IPS-18a (cell line): Measurements from ENCODE around the gene FAT2.

Experiments
- H3K27ac ChIP-seq: one replicate; pipeline ENCODE4 v1.5.1; 2013; ENCODE audit warnings: low read length
- H3K27me3 ChIP-seq: one replicate; pipeline ENCODE4 v1.6.1; 2013; ENCODE audit warnings: mild to moderate bottlenecking, low read length; ENCODE audit not compliant: control insufficient read depth, insufficient read depth
- H3K36me3 ChIP-seq: one replicate; pipeline ENCODE4 v1.6.1; 2013; ENCODE audit warnings: low read depth, low read length; ENCODE audit not compliant: control insufficient read depth
- H3K4me1 ChIP-seq: one replicate; pipeline ENCODE4 v1.6.1; 2013; ENCODE audit warnings: low read depth, low read length; ENCODE audit not compliant: control insufficient read depth
- H3K4me3 ChIP-seq: one replicate; pipeline ENCODE4 v1.5.1; 2013; ENCODE audit warnings: low read length
- H3K9ac ChIP-seq: one replicate; pipeline ENCODE4 v1.6.1; 2013; ENCODE audit warnings: mild to moderate bottlenecking, low read length, moderate library complexity
- H3K9me3 ChIP-seq: one replicate; pipeline ENCODE4 v1.6.1; 2013; ENCODE audit warnings: low read depth, low read length; ENCODE audit not compliant: control insufficient read depth

Gene FAT2

DNA sequence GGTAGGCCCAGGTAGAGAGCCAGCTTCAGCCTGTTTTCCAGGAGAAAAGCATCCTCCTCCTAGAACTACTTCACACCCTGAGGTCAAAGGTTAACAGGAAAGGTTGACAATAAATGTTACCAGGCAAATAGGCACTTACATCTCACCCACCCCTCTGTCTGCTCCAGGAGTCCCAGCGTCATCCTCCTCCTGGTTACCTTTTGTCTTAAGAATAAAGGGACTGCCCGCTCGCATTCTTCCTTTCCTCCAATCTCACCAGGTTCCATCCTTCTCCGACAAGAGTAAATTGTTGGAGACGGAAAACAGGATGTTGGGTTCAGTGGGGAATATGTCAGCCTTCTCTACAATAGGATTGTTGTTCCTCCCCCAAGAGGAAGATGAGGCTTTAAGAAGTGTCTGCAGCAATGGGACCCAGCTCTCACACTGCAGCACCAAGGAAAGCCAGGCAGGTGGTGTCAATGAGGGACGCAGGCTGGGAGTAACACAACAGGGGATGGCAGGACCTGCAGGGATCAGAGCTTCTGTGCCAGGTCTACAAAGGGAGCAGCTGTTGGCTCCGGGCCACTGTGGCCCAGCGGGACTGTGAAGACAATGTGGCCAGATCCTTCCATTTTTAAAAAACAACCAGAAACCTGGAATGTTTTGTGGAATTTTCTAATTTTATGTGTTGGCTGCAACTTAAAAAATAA lies 29.0 kb downstream of the FAT2 start:
- Histone ChIP-seq H3K4me3 (no peak overlapping the region), H3K9ac (no peak overlapping the region), H3K27ac (no peak overlapping the region), H3K9me3 (no peaks in the 10 kb centered on the region), H3K27me3 (no peaks in the 10 kb centered on the region), H3K36me3 (no peaks in the 10 kb centered on the region), H3K4me1 (no peaks in the 10 kb centered on the region)

- H3K4me3 ChIP-seq: no peak overlapping the region
- no peaks in the 10 kb centered on the region for H3K9me3 ChIP-seq
- no peaks in the 10 kb centered on the region for H3K27me3 ChIP-seq
- no peaks in the 10 kb centered on the region for H3K36me3 ChIP-seq
- H3K9ac ChIP-seq: no peak overlapping the region
- H3K27ac ChIP-seq: no peak overlapping the region
- H3K4me1 ChIP-seq: no peaks in the 10 kb centered on the region
Observed at GRCh38 chr5:151557951-151558350, 33.2 kb downstream of the FAT2 start.

- Histone ChIP-seq H3K36me3 (no peaks in the 10 kb centered on the region), H3K9ac (no peak overlapping the region), H3K27me3 (no peaks in the 10 kb centered on the region), H3K4me1 (no peaks in the 10 kb centered on the region), H3K4me3 (no peak overlapping the region), H3K27ac (no peak overlapping the region), H3K9me3 (no peaks in the 10 kb centered on the region)
Observed at GRCh38 chr5:151557466-151557865, 33.7 kb downstream of the FAT2 start.

DNA sequence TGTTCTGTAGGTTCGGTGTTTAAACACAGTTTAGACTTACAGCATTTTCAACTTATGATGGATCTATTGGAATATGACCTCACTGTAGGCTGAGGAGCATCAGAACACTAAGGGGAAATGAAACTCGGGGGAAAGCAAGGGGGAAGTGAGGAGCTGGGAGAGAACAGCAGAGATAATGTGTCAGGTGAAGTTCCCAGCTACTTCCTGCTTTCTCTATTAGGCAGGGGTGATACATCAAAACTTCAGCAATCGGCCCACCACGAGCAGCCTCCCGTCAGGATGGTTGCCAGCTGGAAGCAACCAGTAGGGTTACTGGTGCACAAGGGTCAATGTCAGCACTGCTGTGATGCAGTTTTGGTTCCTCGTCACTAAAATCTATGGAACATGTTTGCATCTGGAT lies 34.3 kb downstream of the FAT2 start:
- no peaks in the 10 kb centered on the region for H3K36me3 ChIP-seq
- no peaks in the 10 kb centered on the region for H3K4me1 ChIP-seq
- no peak overlapping the region for H3K27ac ChIP-seq
- H3K9me3 ChIP-seq: no peaks in the 10 kb centered on the region
- no peaks in the 10 kb centered on the region for H3K27me3 ChIP-seq
- no peak overlapping the region for H3K4me3 ChIP-seq
- H3K9ac ChIP-seq: no peak overlapping the region

- Histone ChIP-seq H3K9me3 (no peaks in the 10 kb centered on the region), H3K27me3 (no peaks in the 10 kb centered on the region), H3K36me3 (no peaks in the 10 kb centered on the region), H3K4me1 (no peaks in the 10 kb centered on the region), H3K27ac (no peak overlapping the region), H3K9ac (no peak overlapping the region), H3K4me3 (no peak overlapping the region)
Observed at GRCh38 chr5:151555760-151556576, 35.2 kb downstream of the FAT2 start.

DNA sequence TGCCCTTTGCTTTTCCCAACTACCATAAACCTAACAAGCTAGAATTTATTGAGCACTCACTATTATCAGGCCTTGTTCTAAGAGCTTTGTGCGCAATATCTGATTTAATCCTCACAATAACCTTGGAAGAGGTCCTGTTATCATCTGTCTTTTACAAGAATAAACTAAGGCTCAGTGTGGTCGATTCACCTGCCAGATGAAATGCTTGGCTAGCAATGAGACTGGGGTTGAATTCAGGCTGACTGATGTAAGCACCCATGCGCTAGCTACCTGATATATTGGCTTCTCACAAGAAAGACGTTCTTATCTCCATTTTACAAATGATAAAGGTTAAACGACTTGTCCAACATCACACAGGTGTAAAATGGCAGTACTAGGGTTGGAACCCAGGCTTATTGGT lies 37.4 kb downstream of the FAT2 start:
- H3K4me3 ChIP-seq: no peak overlapping the region
- H3K4me1 ChIP-seq: no peaks in the 10 kb centered on the region
- no peaks in the 10 kb centered on the region for H3K36me3 ChIP-seq
- H3K27ac ChIP-seq: no peak overlapping the region
- no peaks in the 10 kb centered on the region for H3K9me3 ChIP-seq
- H3K27me3 ChIP-seq: no peaks in the 10 kb centered on the region
- H3K9ac ChIP-seq: no peak overlapping the region

DNA sequence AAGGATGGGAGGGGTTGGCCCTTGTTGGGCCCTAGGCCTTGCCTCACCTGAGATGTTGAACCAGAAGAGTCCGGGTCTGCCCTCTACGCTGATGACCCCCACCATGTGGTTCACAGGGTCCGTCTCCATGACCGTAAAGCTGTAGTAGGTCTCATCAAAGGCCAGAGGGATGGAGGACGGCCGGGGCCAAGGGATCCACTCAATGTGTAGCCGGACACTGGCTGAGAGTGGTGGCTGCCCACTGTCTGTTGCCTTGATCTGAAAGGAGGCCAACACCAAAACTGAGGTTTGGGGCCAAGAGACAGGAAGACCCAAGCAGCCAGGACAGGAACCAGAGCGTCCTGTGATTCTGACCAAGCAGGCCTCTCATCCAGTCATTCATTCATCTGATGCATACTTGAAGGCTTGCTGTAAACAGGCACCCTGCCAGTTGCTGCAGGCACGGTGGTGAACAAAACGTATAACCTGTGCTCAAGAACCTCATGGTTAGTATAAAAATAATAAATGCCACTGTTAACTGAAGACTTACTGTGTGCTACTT lies 37.9 kb downstream of the FAT2 start:
- Histone ChIP-seq H3K4me3 (no peak overlapping the region), H3K27ac (no peak overlapping the region), H3K36me3 (no peaks in the 10 kb centered on the region), H3K27me3 (no peaks in the 10 kb centered on the region), H3K4me1 (no peaks in the 10 kb centered on the region), H3K9ac (no peak overlapping the region), H3K9me3 (no peaks in the 10 kb centered on the region)

- Histone ChIP-seq H3K27ac (no peak overlapping the region), H3K9ac (no peak overlapping the region), H3K36me3 (no peaks in the 10 kb centered on the region), H3K27me3 (no peaks in the 10 kb centered on the region), H3K4me3 (no peak overlapping the region), H3K4me1 (no peaks in the 10 kb centered on the region), H3K9me3 (no peaks in the 10 kb centered on the region)
Observed at GRCh38 chr5:151551985-151552384, 39.1 kb downstream of the FAT2 start.

GRCh38 chr5:151550146-151550545 lies 41.0 kb downstream of the FAT2 start:
- Histone ChIP-seq H3K27me3 (no peaks in the 10 kb centered on the region), H3K9ac (no peak overlapping the region), H3K9me3 (no peaks in the 10 kb centered on the region), H3K4me1 (no peaks in the 10 kb centered on the region), H3K4me3 (no peak overlapping the region), H3K27ac (no peak overlapping the region), H3K36me3 (no peaks in the 10 kb centered on the region)

DNA sequence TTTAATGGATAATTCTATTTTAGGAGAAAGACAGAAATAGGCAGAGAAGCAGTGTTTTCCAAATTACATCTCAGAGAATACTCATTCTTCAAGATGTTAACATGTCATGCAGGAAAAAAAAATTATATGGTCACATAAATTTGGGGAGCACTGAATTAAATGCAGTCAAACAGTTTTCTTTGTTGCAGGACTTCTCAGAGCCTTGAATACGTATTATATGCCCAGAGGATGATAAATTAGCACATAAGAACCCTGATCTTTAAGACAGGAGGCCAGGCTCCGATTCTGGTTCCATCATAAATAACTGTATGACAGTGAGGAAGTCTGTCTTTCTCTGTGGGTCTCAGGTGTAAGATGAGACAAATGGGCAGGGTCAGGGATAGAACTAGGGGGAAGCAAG lies 41.4 kb downstream of the FAT2 start:
- no peaks in the 10 kb centered on the region for H3K4me1 ChIP-seq
- H3K4me3 ChIP-seq: no peak overlapping the region
- H3K9ac ChIP-seq: no peak overlapping the region
- no peaks in the 10 kb centered on the region for H3K27me3 ChIP-seq
- H3K36me3 ChIP-seq: no peaks in the 10 kb centered on the region
- H3K27ac ChIP-seq: no peak overlapping the region
- no peaks in the 10 kb centered on the region for H3K9me3 ChIP-seq

DNA sequence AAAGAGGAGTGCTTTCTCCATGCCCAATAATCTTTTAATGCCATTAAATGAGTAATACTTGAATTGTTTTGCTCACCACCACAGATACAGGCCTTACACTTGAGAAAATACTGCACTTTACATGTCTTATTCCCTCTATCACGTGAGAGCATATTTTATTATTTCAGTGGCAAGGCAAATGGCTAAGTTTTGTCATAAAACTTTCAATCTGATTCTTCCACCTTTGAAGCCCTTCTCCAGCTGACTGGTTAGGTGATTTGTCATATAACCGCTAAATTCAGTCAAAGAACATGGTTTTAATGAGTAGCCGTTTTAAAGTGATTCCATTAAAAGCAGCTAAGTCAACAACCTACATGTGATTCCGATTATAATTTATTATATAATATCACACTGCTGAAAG lies 43.8 kb downstream of the FAT2 start:
- Histone ChIP-seq H3K36me3 (no peaks in the 10 kb centered on the region), H3K27me3 (no peaks in the 10 kb centered on the region), H3K4me1 (no peaks in the 10 kb centered on the region), H3K27ac (no peak overlapping the region), H3K4me3 (no peak overlapping the region), H3K9ac (no peak overlapping the region), H3K9me3 (no peaks in the 10 kb centered on the region)

DNA sequence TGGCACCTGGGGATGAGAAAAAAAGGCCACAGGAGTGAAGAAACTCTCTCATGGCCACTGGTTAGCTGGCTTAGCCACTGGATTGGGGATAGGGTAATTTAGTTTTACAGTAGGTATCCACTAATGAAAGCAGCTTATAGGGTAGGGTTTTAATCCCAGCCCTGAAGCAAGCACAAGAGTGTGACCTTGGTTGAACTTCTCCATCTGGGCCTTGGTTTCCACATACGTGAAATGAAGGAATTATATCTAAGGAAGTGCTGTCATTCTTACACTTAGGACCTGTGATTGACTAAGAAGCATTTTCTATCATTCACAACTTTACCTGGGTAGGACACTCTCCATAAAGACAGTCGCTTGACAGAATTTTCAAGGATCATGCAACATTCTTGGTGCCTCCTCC lies 49.6 kb downstream of the FAT2 start:
- H3K27ac ChIP-seq: no peak overlapping the region
- H3K36me3 ChIP-seq: no peaks in the 10 kb centered on the region
- H3K27me3 ChIP-seq: no peaks in the 10 kb centered on the region
- H3K4me3 ChIP-seq: no peak overlapping the region
- H3K9ac ChIP-seq: no peak overlapping the region
- H3K9me3 ChIP-seq: no peaks in the 10 kb centered on the region
- no peaks in the 10 kb centered on the region for H3K4me1 ChIP-seq
